H1 (cell line): ENCODE results near the gene ATXN2L. TPM values are rescaled to one million over a fixed set of nuclear protein-coding genes. Genes with fewer than 3 reads are reported as not detected.

Experiments
- CTCF ChIA-PET: fragments of 300-600 bp; sonication (Branson Sonifier 250); formaldehyde crosslinking; loops from one replicate; lab custom pipeline; 2021; ENCODE audit not compliant: partially characterized antibody; lab: Charles Lee
- POLR2A ChIA-PET: fragments of 300-600 bp; sonication (Branson Sonifier 250); formaldehyde crosslinking; loops from one replicate; lab custom pipeline; 2021; ENCODE audit warnings: inconsistent platforms; ENCODE audit not compliant: partially characterized antibody; lab: Charles Lee
- DNase-seq, 2 experiments: peaks; one replicate each; pipeline versions ENCODE4 v3.0.0 to v3.0.0-alpha.2; 2010 to 2022; ENCODE audit warnings: low spot score in 2 of 2, low read depth in 1 of 2, mixed read lengths in 1 of 2
- FAIRE-seq: peaks from 2 replicates; lab custom pipeline; 2011; peaks lifted over from hg19 to GRCh38; lab: Jason Lieb, UNC
- H2AFZ ChIP-seq: 2 replicates; pipeline ENCODE4 v1.8.1; 2012; ENCODE audit warnings: low read length, inconsistent platforms
- H2AK5ac ChIP-seq: 2 replicates; pipeline ENCODE4 v1.6.1; 2013; ENCODE audit warnings: low read depth, low read length
- H2BK120ac ChIP-seq: replicated peaks from 2 replicates; pipeline ENCODE3; 2013; ENCODE audit warnings: low read depth, low read length, inconsistent platforms
- H2BK12ac ChIP-seq: 2 replicates; pipeline ENCODE4 v1.6.1; 2013; ENCODE audit warnings: low read depth, low read length
- H2BK15ac ChIP-seq: 2 replicates; pipeline ENCODE4 v1.6.1; 2013; ENCODE audit warnings: low read length
- H2BK20ac ChIP-seq: 2 replicates; pipeline ENCODE4 v1.6.1; 2013; ENCODE audit warnings: low read length
- H2BK5ac ChIP-seq: 2 replicates; pipeline ENCODE4 v1.6.1; 2013; ENCODE audit warnings: low read depth, low read length
- H3K14ac ChIP-seq: 2 replicates; pipeline ENCODE4 v1.6.1; 2013; ENCODE audit warnings: inconsistent platforms; ENCODE audit not compliant: insufficient read length
- H3K18ac ChIP-seq: 2 replicates; pipeline ENCODE4 v1.6.1; 2013; ENCODE audit warnings: low read length; ENCODE audit errors: extremely low read depth
- H3K23ac ChIP-seq: 2 replicates; pipeline ENCODE4 v1.6.1; 2013; ENCODE audit warnings: inconsistent platforms; ENCODE audit not compliant: insufficient read length
- H3K23me2 ChIP-seq: 2 replicates; pipeline ENCODE4 v1.6.1; 2013; ENCODE audit warnings: low read depth, low read length
- H3K27ac ChIP-seq: 2 replicates; pipeline ENCODE4 v1.6.1; 2011; ENCODE audit warnings: low read depth, low read length, inconsistent platforms
- H3K27me3 ChIP-seq, 4 experiments: replicated peaks in 1 of 4; 1 replicate in 1 of 4; 2 replicates in 3 of 4; pipeline versions ENCODE4 v1.6.1 to v1.8.1; 2011 to 2013; ENCODE audit warnings: low read length in 3 of 4, mild to moderate bottlenecking in 3 of 4, inconsistent platforms in 2 of 4, mixed read lengths in 2 of 4, moderate library complexity in 1 of 4; ENCODE audit not compliant: control insufficient read depth in 3 of 4, insufficient read depth in 3 of 4; ENCODE audit errors: extremely low read depth in 1 of 4
- H3K36me3 ChIP-seq, 4 experiments: 2 replicates each; pipeline versions ENCODE4 v1.6.1 to v1.8.1; 2011 to 2013; ENCODE audit warnings: mild to moderate bottlenecking in 4 of 4, low read length in 3 of 4, moderate library complexity in 2 of 4, control low read depth in 1 of 4, inconsistent platforms in 1 of 4; ENCODE audit not compliant: insufficient read depth in 4 of 4, control insufficient read depth in 2 of 4
- H3K4ac ChIP-seq: replicated peaks from 2 replicates; pipeline ENCODE3; 2013; ENCODE audit warnings: low read length, low read depth, mixed read lengths, inconsistent platforms; ENCODE audit not compliant: insufficient read length
- H3K4me1 ChIP-seq, 4 experiments: replicated peaks in 1 of 4; 1 replicate in 1 of 4; 2 replicates in 3 of 4; pipeline versions ENCODE4 v1.6.1 to v1.8.1; 2011 to 2013; ENCODE audit warnings: low read length in 3 of 4, inconsistent platforms in 2 of 4, mixed read lengths in 1 of 4; ENCODE audit not compliant: insufficient read depth in 4 of 4, control insufficient read depth in 3 of 4
- H3K4me2 ChIP-seq, 2 experiments: 2 replicates each; pipeline versions ENCODE4 v1.6.1 to v1.8.1; 2011 to 2013; ENCODE audit warnings: low read depth in 2 of 2, low read length in 2 of 2, control low read depth in 1 of 2, inconsistent platforms in 1 of 2, mild to moderate bottlenecking in 1 of 2; ENCODE audit not compliant: insufficient read depth in 1 of 2
- H3K4me3 ChIP-seq, 4 experiments: fragments of 200-600, 300-600 bp in 1 of 4; sonication (generic), shearing (Covaris generic), sonication (Bioruptor Twin) in 1 of 4; 2 replicates each; pipeline versions ENCODE4 v1.5.1 to v1.8.1; 2011 to 2016; ENCODE audit warnings: low read length in 4 of 4, low read depth in 3 of 4, control low read depth in 2 of 4, inconsistent platforms in 2 of 4, mild to moderate bottlenecking in 2 of 4, mixed read lengths in 1 of 4, moderate library complexity in 1 of 4; ENCODE audit not compliant: insufficient read depth in 2 of 4; ENCODE audit errors: extremely low read depth in 1 of 4
- H3K56ac ChIP-seq: replicated peaks from 2 replicates; pipeline ENCODE3; 2013; ENCODE audit warnings: low read depth, mild to moderate bottlenecking, mixed read lengths, low read length, inconsistent platforms; ENCODE audit not compliant: insufficient read length
- H3K79me1 ChIP-seq: 2 replicates; pipeline ENCODE4 v1.6.1; 2013; ENCODE audit warnings: low read depth, low read length, control low read depth
- H3K79me2 ChIP-seq, 2 experiments: 2 replicates each; pipeline versions ENCODE4 v1.6.1 to v1.8.1; 2012 to 2013; ENCODE audit warnings: low read length in 2 of 2, mild to moderate bottlenecking in 2 of 2, inconsistent platforms in 1 of 2; ENCODE audit not compliant: insufficient read depth in 2 of 2, control insufficient read depth in 1 of 2
- H3K9ac ChIP-seq, 4 experiments: replicated peaks in 1 of 4; 1 replicate in 1 of 4; 2 replicates in 3 of 4; pipeline versions ENCODE4 v1.6.1 to v1.8.1; 2011 to 2013; ENCODE audit warnings: low read depth in 3 of 4, low read length in 3 of 4, control low read depth in 2 of 4, mild to moderate bottlenecking in 2 of 4, moderate library complexity in 2 of 4, inconsistent platforms in 1 of 4; ENCODE audit errors: extremely low read depth in 1 of 4
- H3K9me3 ChIP-seq, 2 experiments: 2 replicates each; pipeline versions ENCODE4 v1.6.1 to v1.8.1; 2012 to 2013; ENCODE audit warnings: mild to moderate bottlenecking in 2 of 2, moderate library complexity in 2 of 2, control low read depth in 1 of 2, inconsistent platforms in 1 of 2, low read depth in 1 of 2, low read length in 1 of 2, mixed read lengths in 1 of 2; ENCODE audit not compliant: insufficient read depth in 2 of 2
- H4K20me1 ChIP-seq, 2 experiments: replicated peaks in 1 of 2; 2 replicates each; pipeline versions ENCODE3 to v1.8.1; 2011 to 2013; ENCODE audit warnings: inconsistent platforms in 2 of 2, low read length in 2 of 2, mild to moderate bottlenecking in 1 of 2; ENCODE audit not compliant: insufficient read depth in 2 of 2, control insufficient read depth in 1 of 2
- H4K5ac ChIP-seq: 2 replicates; pipeline ENCODE4 v1.6.1; 2013; ENCODE audit warnings: low read length, low read depth, mixed read lengths, inconsistent platforms; ENCODE audit not compliant: insufficient read length
- H4K8ac ChIP-seq: 2 replicates; pipeline ENCODE4 v1.8.0; 2013; ENCODE audit warnings: mild to moderate bottlenecking, moderate library complexity, low read length, inconsistent platforms; ENCODE audit not compliant: insufficient read depth; ENCODE audit errors: extremely low read depth
- H4K91ac ChIP-seq: replicated peaks from 2 replicates; pipeline ENCODE3; 2013; ENCODE audit warnings: low read length, mixed read lengths, inconsistent platforms; ENCODE audit not compliant: insufficient read length
- EGR1 ChIP-seq: IDR thresholded peaks from 2 replicates; pipeline ENCODE4 v1.6.1; 2011; ENCODE audit warnings: low read depth, low read length, borderline replicate concordance
- HDAC2 ChIP-seq, 2 experiments: fragments of 300-600 bp in 1 of 2; sonication (generic) in 1 of 2; IDR thresholded peaks; 2 replicates each; pipeline ENCODE4 v1.6.1; 2011 to 2012; ENCODE audit warnings: low read depth in 2 of 2, low read length in 2 of 2, mild to moderate bottlenecking in 2 of 2, moderate library complexity in 2 of 2, borderline replicate concordance in 1 of 2, inconsistent platforms in 1 of 2
- JUND ChIP-seq: IDR thresholded peaks from 2 replicates; pipeline ENCODE4 v1.6.1; 2011; ENCODE audit warnings: mild to moderate bottlenecking, improper control_type of control experiment, low read length
- POLR2AphosphoS5 ChIP-seq: IDR thresholded peaks from 2 replicates; pipeline ENCODE4 v1.6.1; 2011; ENCODE audit warnings: low read depth, low read length
- SIRT6 ChIP-seq: IDR thresholded peaks from one replicate; pipeline ENCODE4 v1.7.1; 2012; ENCODE audit warnings: low read length, inconsistent platforms
- SP2 ChIP-seq: IDR thresholded peaks from 2 replicates; pipeline ENCODE4 v1.6.1; 2012; ENCODE audit warnings: mild to moderate bottlenecking, low read length, inconsistent platforms
- TAF7 ChIP-seq: optimal IDR thresholded peaks from 2 replicates; pipeline ENCODE3; 2011; ENCODE audit warnings: low read depth, mild to moderate bottlenecking, inconsistent platforms, low read length, moderate library complexity, borderline replicate concordance
- WGBS, 2 experiments: shearing (Covaris generic) in 1 of 2; methylation state at CpG; one replicate each; pipeline versions ENCODE4 v1.1.6 to v1.1.7; 2013 to 2015; ENCODE audit warnings: low lambda C conversion rate in 2 of 2, mixed read lengths in 2 of 2, inconsistent platforms in 1 of 2, low coverage in 1 of 2, missing lambda C conversion rate in 1 of 2; ENCODE audit not compliant: insufficient replicate concordance in 2 of 2, insufficient coverage in 1 of 2, insufficient read length in 1 of 2; ENCODE audit errors: extremely low coverage in 1 of 2, missing lambda C conversion rate in 1 of 2; 5-methylcytosine and 5-hydroxymethylcytosine counted together
- polyA plus RNA-seq, 7 experiments: library from polyadenylated mRNA; depleted of rRNA in 3 of 7; stranded (reverse) in 5 of 7; unstranded in 2 of 7; fragments of >200 nt in 5 of 7; fragments of 200-250 nt in 2 of 7; gene quantifications; 1 replicate in 5 of 7; 2 replicates in 1 of 7; 4 replicates in 1 of 7; pipeline versions ENCODE4 v1.2.1 to v1.2.3, GENCODE V29; 2011 to 2013; ENCODE audit warnings: missing spikeins in 2 of 7, mixed read lengths in 2 of 7
- total RNA-seq: library from RNA; stranded (reverse); fragmentation: NEBNext Ultra II Directional; extraction: Animal tissue kit (Norgen Biotek cat#: 25700); gene quantifications from 2 replicates; pipeline ENCODE4 v1.2.1, GENCODE V29; 2021
- TF ChIP-seq, protein P1 (sequence below): IDR thresholded peaks from 2 replicates; pipeline ENCODE4 v1.6.1; 2012; ENCODE audit warnings: inconsistent platforms

ATXN2L gene
- total and polyA plus RNA-seq, 2 of the 8 experiments (the other 6 are each of a cell fraction or from before 2014, with no cell fraction given) = 79.1 to 227 TPM

DNA sequence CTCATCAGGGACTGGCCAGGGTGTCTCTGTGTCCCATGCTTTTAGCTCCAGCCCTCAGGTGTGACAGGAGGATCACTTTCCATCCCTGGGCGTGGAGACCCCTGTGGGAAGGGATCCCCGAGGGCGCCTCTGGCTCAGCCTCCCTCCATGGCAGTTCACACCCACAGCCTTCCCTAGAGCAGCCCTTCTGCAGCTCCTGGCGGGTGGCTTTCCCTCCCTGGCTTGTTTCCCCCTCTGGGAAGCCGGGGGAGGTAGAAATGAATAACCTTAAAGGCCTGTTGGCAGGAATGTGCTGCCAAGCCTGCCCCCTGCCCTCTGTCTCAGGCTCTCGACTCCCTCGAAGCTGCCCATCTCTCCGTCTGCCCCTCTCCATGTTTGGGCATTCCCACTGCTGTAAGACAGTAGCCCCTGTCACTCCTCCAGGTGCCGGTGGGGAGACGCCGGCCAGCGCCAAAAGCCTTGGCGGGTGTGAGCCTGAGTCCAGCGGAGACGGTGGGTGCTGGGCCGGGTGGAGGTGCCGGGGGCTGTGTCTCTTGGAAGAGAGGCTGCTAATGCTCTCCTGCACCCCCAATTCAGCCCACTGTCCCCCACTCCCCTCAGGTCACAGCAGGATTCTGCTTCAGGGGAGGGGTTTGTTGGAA, 53.3 kb downstream of the ATXN2L start:
- POLR2A ChIA-PET = interaction anchor here (0.9 to 13.3 kb wide), 11 partner anchors 13 to 75 kb away, joined by 3 to 164 read pairs (median 3); partner anchors contain the start of genes SH2B1 and TUFM
- Histone ChIP-seq H3K23ac (no peak overlapping the region), H4K20me1 (peaks cover 2 to 17% of the 10 kb centered on the region in 2 experiments), H3K27ac (no peak overlapping the region; the same call in 1 of the 2 replicates), H3K23me2 (peaks cover 13% of the 10 kb centered on the region), H3K18ac (no peak overlapping the region), H2BK12ac (no peak overlapping the region), H3K4me2 (no peak overlapping the region), H4K91ac (no peak overlapping the region), H3K4me3 (no peak overlapping the region), H4K5ac (no peak overlapping the region), H3K79me1 (no peaks in the 10 kb centered on the region; the same call in none of the 2 replicates), H3K4ac (no peak overlapping the region), H2BK15ac (no peak overlapping the region), H3K27me3 (peaks cover 0 to 5% (median 4%) of the 10 kb centered on the region in 4 experiments; a peak in 2 of 7 replicates), H3K79me2 (no peaks in the 10 kb centered on the region), H3K9ac (no peak overlapping the region), H3K14ac (no peak overlapping the region), H3K56ac (no peak overlapping the region), H3K36me3 (peaks cover 0 to 3% (median under 1%) of the 10 kb centered on the region in 4 experiments; a peak in 5 of 8 replicates), H2BK20ac (no peak overlapping the region), H2AK5ac (no peak overlapping the region), H3K4me1 (peaks cover 0 to 27% (median 17%) of the 10 kb centered on the region in 4 experiments; a peak in 6 of 7 replicates), H4K8ac (no peak overlapping the region), H2BK5ac (peak overlapping the region; percentile 66; the same call in 1 of the 2 replicates), H3K9me3 (no peaks in the 10 kb centered on the region), H2BK120ac (no peak overlapping the region), H2AFZ (no peak overlapping the region)
- TF ChIP-seq SP2 (no peak), HDAC2 (IDR thresholded peaks at IDR 0.05; ENCODE audit: borderline replicate concordance in 1 of 2, low read depth in 2 of 2, low read length in 2 of 2) (no peak), EGR1 (no peak), JUND (no peak), SIRT6 (no peak), TAF7 (no peak), POLR2AphosphoS5 (no peak)
- TF ChIP-seq, protein P1, sequence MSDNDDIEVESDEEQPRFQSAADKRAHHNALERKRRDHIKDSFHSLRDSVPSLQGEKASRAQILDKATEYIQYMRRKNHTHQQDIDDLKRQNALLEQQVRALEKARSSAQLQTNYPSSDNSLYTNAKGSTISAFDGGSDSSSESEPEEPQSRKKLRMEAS = no peak
- 82% methylated on average over 8 of the region's 17 CpGs; no CpG with 5 or more reads in 1 of the 2 experiments for WGBS, 2 experiments
- no peak for FAIRE-seq
- DNase-seq = no peak
- CTCF ChIA-PET = interaction anchor here (1.2 to 5.1 kb wide), 6 partner anchors 11 to 73 kb away, joined by 3 to 42 read pairs (median 14); partner anchors contain the start of genes NFATC2IP and SH2B1
